HG02840 (cell line): Measurements from ENCODE around the gene EMC7.
A peak's percentile ranks its signal among the peaks of the same experiment; 100 is the strongest.
"Not testable (repeated sequence)": the region's sequence is repeated elsewhere in the genome, so short reads cannot be mapped to it uniquely, and the experiment has no call there.

Source experiments
- ATAC-seq: cut with Tn5 transposase; IDR thresholded peaks from one replicate; pipeline ENCODE4 v1.9.1; 2021; ENCODE audit warnings: mild to moderate bottlenecking, moderate library complexity, moderate number of reproducible peaks; ENCODE audit not compliant: unreplicated experiment, low FRiP score

The EMC7 gene

GRCh38 chr15:34101366-34102174 is at the start of gene EMC7, which contains the start of gene PGBD4:
Gene EMC7 (minus strand): TSS chr15:34101862. CDS start chr15:34101839, 23 bp downstream.
Gene PGBD4 (plus strand): TSS chr15:34102083. CDS start chr15:34102532, 449 bp downstream.
- peak; percentile 99 for ATAC-seq

GRCh38 chr15:34147371-34148140 is 45.9 kb upstream of the EMC7 start:
- no peak for ATAC-seq

GRCh38 chr15:34133511-34133910 is 31.8 kb upstream of the EMC7 start:
- ATAC-seq: no peak

GRCh38 chr15:34132881-34133280 is 31.2 kb upstream of the EMC7 start:
- ATAC-seq: no peak

- no peak for ATAC-seq
Observed at GRCh38 chr15:34128898-34129297, 27.2 kb upstream of the EMC7 start.

GRCh38 chr15:34126522-34126921 is 24.9 kb upstream of the EMC7 start:
- ATAC-seq: no peak

- ATAC-seq: no peak
Observed at GRCh38 chr15:34125945-34126344, 24.3 kb upstream of the EMC7 start.

- ATAC-seq: no peak
Observed at GRCh38 chr15:34124651-34125050, 23.0 kb upstream of the EMC7 start.

- ATAC-seq: no peak
Observed at GRCh38 chr15:34122771-34123183, 21.1 kb upstream of the EMC7 start.

GRCh38 chr15:34121786-34122185 is 20.1 kb upstream of the EMC7 start:
- not testable (repeated sequence) for ATAC-seq

- not testable (repeated sequence) for ATAC-seq
Observed at GRCh38 chr15:34120420-34120819, 18.8 kb upstream of the EMC7 start.

- no peak for ATAC-seq
Observed at GRCh38 chr15:34119291-34119690, 17.6 kb upstream of the EMC7 start.

GRCh38 chr15:34116620-34117019 is 15.0 kb upstream of the EMC7 start:
- no peak for ATAC-seq

- no peak for ATAC-seq
Observed at GRCh38 chr15:34114739-34115138, 13.1 kb upstream of the EMC7 start.

- ATAC-seq: no peak
Observed at GRCh38 chr15:34114215-34114614, 12.6 kb upstream of the EMC7 start.

GRCh38 chr15:34111488-34111887 is 9.8 kb upstream of the EMC7 start:
- no peak for ATAC-seq

GRCh38 chr15:34109797-34110663 is 8.4 kb upstream of the EMC7 start:
- no peak for ATAC-seq

- no peak for ATAC-seq
Observed at GRCh38 chr15:34107315-34107714, 5.7 kb upstream of the EMC7 start.

GRCh38 chr15:34106423-34106822 is 4.8 kb upstream of the EMC7 start:
- no peak for ATAC-seq

- no peak for ATAC-seq
Observed at GRCh38 chr15:34102175-34102925, 688 bp upstream of the EMC7 start.
